ENCODE measurements around the gene MS4A7. TPM values are rescaled to one million over a fixed set of nuclear protein-coding genes. Genes with fewer than 3 reads are reported as not detected.

MS4A7 gene
- total and polyA plus RNA-seq, 2 of the 4 experiments (the other 2 are of a cell fraction), result not detected

DNA sequence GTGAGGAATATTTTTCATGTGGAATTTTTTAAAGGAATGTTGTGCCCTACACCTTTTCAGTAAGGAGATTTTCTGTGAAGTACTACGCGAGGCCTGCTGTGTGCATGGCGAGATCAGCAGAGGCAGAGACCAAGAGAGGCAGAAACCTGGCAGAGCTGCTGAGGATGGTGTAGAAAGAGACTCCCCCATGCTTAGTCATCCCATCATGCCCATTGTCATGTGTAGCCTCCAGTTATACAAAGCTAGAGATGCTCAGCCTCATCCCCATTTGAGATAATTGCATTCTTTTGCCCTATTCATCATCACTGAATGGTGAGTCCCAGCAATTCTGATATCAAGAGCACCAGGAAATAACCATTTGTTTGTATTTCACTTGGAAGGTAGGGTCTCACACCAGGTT, 3.0 kb upstream of the MS4A7 start:
- Histone ChIP-seq H3K27me3 (ENCODE audit: control insufficient read depth, insufficient read depth, low read length) (no peaks in the 10 kb centered on the region), H3K4me1 (ENCODE audit: control insufficient read depth, insufficient read depth, low read length) (no peaks in the 10 kb centered on the region), H2BK20ac (ENCODE audit: low read depth, low read length) (no peak overlapping the region), H4K91ac (ENCODE audit: insufficient read depth, low read depth, low read length) (no peak overlapping the region), H3K79me1 (ENCODE audit: low read depth in 1 of 2, low read length in 2 of 2) (no peaks in the 10 kb centered on the region), H2AK5ac (ENCODE audit: low read depth, low read length) (no peak overlapping the region), H2BK5ac (ENCODE audit: low read depth, low read length, poor library complexity, severe bottlenecking) (no peak overlapping the region), H2AFZ (replicated peaks; ENCODE audit: low read length, poor library complexity) (no peak overlapping the region), H4K8ac (ENCODE audit: low read depth in 2 of 2, low read length in 2 of 2) (no peak overlapping the region), H2BK15ac (ENCODE audit: low read depth, low read length) (no peak overlapping the region), H2AK9ac (replicated peaks; ENCODE audit: low read depth, low read length, poor library complexity) (no peak overlapping the region), H3K23ac (ENCODE audit: low read depth, low read length) (no peak overlapping the region), H3K36me3 (ENCODE audit: control insufficient read depth, insufficient read depth, low read length) (no peaks in the 10 kb centered on the region), H4K20me1 (ENCODE audit: insufficient read depth, low read length) (no peaks in the 10 kb centered on the region), H3K9me1 (ENCODE audit: insufficient read depth, low read length) (no peaks in the 10 kb centered on the region), H3K18ac (ENCODE audit: low read depth, low read length) (no peak overlapping the region), H3K4me2 (ENCODE audit: low read depth, low read length) (no peak overlapping the region), H3K56ac (ENCODE audit: extremely low read depth, insufficient read depth, low read length) (no peak overlapping the region), H4K5ac (ENCODE audit: low read depth, low read length) (no peak overlapping the region), H2BK120ac (ENCODE audit: low read depth, low read length) (no peak overlapping the region), H3K4me3 (ENCODE audit: insufficient read depth, low read depth, low read length) (no peak overlapping the region), H3K4ac (ENCODE audit: low read depth, low read length) (no peak overlapping the region), H3K14ac (replicated peaks; ENCODE audit: low read depth, low read length) (no peak overlapping the region), H3K9ac (ENCODE audit: low read depth, low read length) (no peak overlapping the region), H3K27ac (ENCODE audit: insufficient read depth, low read length) (no peak overlapping the region), H3K9me3 (ENCODE audit: control insufficient read depth, insufficient read depth, low read length) (peaks cover 2% of the 10 kb centered on the region; the same call in 1 of the 2 replicates)
- CTCF ChIA-PET, result no interaction called here
- BruUV-seq (replicated peaks), result no TSS peak
- POLR2A ChIA-PET (ENCODE audit: unreplicated experiment), result no interaction called here
- no peak for TF ChIP-seq FOS (IDR thresholded peaks at IDR 0.05; ENCODE audit: low read depth, low read length)
- no peak for TF ChIP-seq BHLHE40 (IDR thresholded peaks at IDR 0.05; ENCODE audit: low read depth, low read length)
- TF ChIP-seq, protein P1, sequence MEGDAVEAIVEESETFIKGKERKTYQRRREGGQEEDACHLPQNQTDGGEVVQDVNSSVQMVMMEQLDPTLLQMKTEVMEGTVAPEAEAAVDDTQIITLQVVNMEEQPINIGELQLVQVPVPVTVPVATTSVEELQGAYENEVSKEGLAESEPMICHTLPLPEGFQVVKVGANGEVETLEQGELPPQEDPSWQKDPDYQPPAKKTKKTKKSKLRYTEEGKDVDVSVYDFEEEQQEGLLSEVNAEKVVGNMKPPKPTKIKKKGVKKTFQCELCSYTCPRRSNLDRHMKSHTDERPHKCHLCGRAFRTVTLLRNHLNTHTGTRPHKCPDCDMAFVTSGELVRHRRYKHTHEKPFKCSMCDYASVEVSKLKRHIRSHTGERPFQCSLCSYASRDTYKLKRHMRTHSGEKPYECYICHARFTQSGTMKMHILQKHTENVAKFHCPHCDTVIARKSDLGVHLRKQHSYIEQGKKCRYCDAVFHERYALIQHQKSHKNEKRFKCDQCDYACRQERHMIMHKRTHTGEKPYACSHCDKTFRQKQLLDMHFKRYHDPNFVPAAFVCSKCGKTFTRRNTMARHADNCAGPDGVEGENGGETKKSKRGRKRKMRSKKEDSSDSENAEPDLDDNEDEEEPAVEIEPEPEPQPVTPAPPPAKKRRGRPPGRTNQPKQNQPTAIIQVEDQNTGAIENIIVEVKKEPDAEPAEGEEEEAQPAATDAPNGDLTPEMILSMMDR (conservative IDR thresholded peaks at IDR 0.05; ENCODE audit: low read depth, low read length), result no peak
- TF ChIP-seq, protein P2, sequence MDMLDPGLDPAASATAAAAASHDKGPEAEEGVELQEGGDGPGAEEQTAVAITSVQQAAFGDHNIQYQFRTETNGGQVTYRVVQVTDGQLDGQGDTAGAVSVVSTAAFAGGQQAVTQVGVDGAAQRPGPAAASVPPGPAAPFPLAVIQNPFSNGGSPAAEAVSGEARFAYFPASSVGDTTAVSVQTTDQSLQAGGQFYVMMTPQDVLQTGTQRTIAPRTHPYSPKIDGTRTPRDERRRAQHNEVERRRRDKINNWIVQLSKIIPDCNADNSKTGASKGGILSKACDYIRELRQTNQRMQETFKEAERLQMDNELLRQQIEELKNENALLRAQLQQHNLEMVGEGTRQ (IDR thresholded peaks at IDR 0.05; ENCODE audit: low read depth, low read length), result no peak
- no peak for TF ChIP-seq RFX5 (IDR thresholded peaks at IDR 0.05; ENCODE audit: low read depth, low read length)
- no peak for TF ChIP-seq RAD21 (IDR thresholded peaks at IDR 0.05; ENCODE audit: low read length)
- TF ChIP-seq MAZ (IDR thresholded peaks at IDR 0.05; ENCODE audit: borderline replicate concordance, low read depth, low read length), result no peak
- no peak for TF ChIP-seq MXI1 (IDR thresholded peaks at IDR 0.05; ENCODE audit: borderline replicate concordance, low read depth, low read length)
- TF ChIP-seq, protein P3, sequence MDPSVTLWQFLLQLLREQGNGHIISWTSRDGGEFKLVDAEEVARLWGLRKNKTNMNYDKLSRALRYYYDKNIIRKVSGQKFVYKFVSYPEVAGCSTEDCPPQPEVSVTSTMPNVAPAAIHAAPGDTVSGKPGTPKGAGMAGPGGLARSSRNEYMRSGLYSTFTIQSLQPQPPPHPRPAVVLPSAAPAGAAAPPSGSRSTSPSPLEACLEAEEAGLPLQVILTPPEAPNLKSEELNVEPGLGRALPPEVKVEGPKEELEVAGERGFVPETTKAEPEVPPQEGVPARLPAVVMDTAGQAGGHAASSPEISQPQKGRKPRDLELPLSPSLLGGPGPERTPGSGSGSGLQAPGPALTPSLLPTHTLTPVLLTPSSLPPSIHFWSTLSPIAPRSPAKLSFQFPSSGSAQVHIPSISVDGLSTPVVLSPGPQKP (IDR thresholded peaks at IDR 0.05; ENCODE audit: borderline replicate concordance, low read depth, low read length), result no peak
- TF ChIP-seq RCOR1 (IDR thresholded peaks at IDR 0.05; ENCODE audit: insufficient replicate concordance, low read length), result no peak
- TF ChIP-seq NFE2L2 (IDR thresholded peaks at IDR 0.05; ENCODE audit: low read depth, low read length), result no peak
- no peak for TF ChIP-seq POLR2A (IDR thresholded peaks at IDR 0.05; ENCODE audit: low read depth, low read length)
- no peak for TF ChIP-seq SMC3 (IDR thresholded peaks at IDR 0.05; ENCODE audit: low read depth, low read length)
- no peak for ATAC-seq (ENCODE audit: low read depth)
- DNase-seq, result no peak
- intact Hi-C loops (cut with micrococcal nuclease), result no loop called here
- dilution Hi-C loops (cut with HindIII; ENCODE audit: low sequenced_read_pairs, unreplicated experiment), result no loop called here
- in situ Hi-C loops (cut with MboI; ENCODE audit: low sequenced_read_pairs), result no loop called here
- no CpG with 5 or more reads among the region's 3 CpGs for WGBS, 2 experiments (ENCODE audit: extremely low coverage in 2 of 2, insufficient read length in 1 of 2)
